ENCODE data around the gene AGAP1. TPM values are rescaled to one million over a fixed set of nuclear protein-coding genes. Genes with fewer than 3 reads are reported as not detected.

Gene AGAP1
- total and polyA plus RNA-seq, 7 donors = 10.8 to 42.7 (median 18.6) TPM

DNA sequence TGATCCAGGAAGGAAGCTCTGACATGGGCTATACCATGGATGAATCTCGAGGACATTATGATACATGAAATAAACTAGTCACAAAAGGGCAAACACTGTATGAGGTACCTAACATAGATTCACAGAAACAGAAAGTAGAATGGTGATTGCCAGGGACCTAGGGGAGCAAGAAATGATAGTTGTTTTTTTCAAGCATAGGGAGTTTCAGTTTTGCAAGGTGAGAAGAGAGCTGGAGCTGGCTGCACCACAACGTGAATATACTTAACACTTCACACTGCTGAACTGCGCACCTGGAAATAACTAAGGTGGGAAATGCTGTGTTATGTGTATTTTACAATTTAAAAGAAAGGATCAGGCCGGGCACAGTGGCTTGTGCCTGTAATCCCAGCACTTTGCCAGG, 13.2 kb upstream of the AGAP1 start:
- DNase-seq = no peak
- H3K27ac ChIP-seq = no peak overlapping the region
- no peaks in the 10 kb centered on the region for H3K36me3 ChIP-seq
- H3K4me3 ChIP-seq = no peak overlapping the region
- H3K4me1 ChIP-seq = peaks cover 0 to 15% (median 10%) of the 10 kb centered on the region in 4 donors
- intact Hi-C loops (cut with DNase I) = no loop called here
- TF ChIP-seq EP300 (IDR thresholded peaks at IDR 0.05) (no peak), POLR2AphosphoS5 (IDR thresholded peaks at IDR 0.05) (no peak), POLR2A (IDR thresholded peaks at IDR 0.05) (no peak)
- TF ChIP-seq, protein P1, sequence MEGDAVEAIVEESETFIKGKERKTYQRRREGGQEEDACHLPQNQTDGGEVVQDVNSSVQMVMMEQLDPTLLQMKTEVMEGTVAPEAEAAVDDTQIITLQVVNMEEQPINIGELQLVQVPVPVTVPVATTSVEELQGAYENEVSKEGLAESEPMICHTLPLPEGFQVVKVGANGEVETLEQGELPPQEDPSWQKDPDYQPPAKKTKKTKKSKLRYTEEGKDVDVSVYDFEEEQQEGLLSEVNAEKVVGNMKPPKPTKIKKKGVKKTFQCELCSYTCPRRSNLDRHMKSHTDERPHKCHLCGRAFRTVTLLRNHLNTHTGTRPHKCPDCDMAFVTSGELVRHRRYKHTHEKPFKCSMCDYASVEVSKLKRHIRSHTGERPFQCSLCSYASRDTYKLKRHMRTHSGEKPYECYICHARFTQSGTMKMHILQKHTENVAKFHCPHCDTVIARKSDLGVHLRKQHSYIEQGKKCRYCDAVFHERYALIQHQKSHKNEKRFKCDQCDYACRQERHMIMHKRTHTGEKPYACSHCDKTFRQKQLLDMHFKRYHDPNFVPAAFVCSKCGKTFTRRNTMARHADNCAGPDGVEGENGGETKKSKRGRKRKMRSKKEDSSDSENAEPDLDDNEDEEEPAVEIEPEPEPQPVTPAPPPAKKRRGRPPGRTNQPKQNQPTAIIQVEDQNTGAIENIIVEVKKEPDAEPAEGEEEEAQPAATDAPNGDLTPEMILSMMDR (IDR thresholded peaks at IDR 0.05) = no peak
- WGBS, 2 donors = 77 to 78% methylated on average over 4 of the region's 4 CpGs
- H3K9me3 ChIP-seq = no peaks in the 10 kb centered on the region
- no peaks in the 10 kb centered on the region for H3K27me3 ChIP-seq

DNA sequence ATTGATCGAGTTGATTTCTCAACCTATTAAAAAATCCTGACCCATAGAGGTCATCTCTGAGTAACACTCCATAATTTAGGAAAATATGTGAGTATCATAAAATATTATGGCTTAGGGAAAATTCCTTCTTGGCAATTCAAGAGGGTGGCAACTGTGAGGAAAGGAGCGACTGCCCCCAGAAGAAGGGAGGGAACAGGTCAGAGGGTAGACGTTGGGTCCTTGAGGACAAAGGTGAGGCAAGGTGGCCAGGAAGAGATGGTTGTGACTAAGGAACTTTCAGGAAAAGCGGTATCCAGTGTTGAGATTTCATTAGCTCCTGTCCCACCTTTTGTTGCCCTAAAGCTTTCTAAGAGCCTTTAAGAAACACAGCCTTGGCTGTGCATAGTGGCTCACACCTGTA, 10.5 kb upstream of the AGAP1 start:
- DNase-seq = no peak
- TF ChIP-seq, protein P1 (IDR thresholded peaks at IDR 0.05) = no peak
- TF ChIP-seq POLR2A (IDR thresholded peaks at IDR 0.05) (no peak), EP300 (IDR thresholded peaks at IDR 0.05) (no peak), POLR2AphosphoS5 (IDR thresholded peaks at IDR 0.05) (no peak)
- H3K9me3 ChIP-seq = no peaks in the 10 kb centered on the region
- intact Hi-C loops (cut with DNase I) = no loop called here
- H3K4me3 ChIP-seq = no peak overlapping the region
- peaks cover 0 to 14% (median 9%) of the 10 kb centered on the region in 4 donors for H3K4me1 ChIP-seq
- no peak overlapping the region for H3K27ac ChIP-seq
- no peaks in the 10 kb centered on the region for H3K36me3 ChIP-seq
- WGBS, 2 donors = 30 to 58% methylated on average over 4 of the region's 4 CpGs
- no peaks in the 10 kb centered on the region for H3K27me3 ChIP-seq

- Histone ChIP-seq H3K4me1 (no peaks in the 10 kb centered on the region), H3K27me3 (no peaks in the 10 kb centered on the region), H3K4me3 (no peak overlapping the region), H3K9me3 (peaks cover 0 to 3% (median 0%) of the 10 kb centered on the region in 4 donors), H3K36me3 (no peaks in the 10 kb centered on the region), H3K27ac (no peak overlapping the region)
- TF ChIP-seq POLR2AphosphoS5 (IDR thresholded peaks at IDR 0.05) = no peak
- TF ChIP-seq POLR2A (IDR thresholded peaks at IDR 0.05) = no peak
- TF ChIP-seq, protein P1 (IDR thresholded peaks at IDR 0.05) = no peak
- TF ChIP-seq EP300 (IDR thresholded peaks at IDR 0.05) = no peak
- WGBS, 2 donors = 90% methylated on average over 5 of the region's 5 CpGs
- DNase-seq = no peak
- intact Hi-C loops (cut with DNase I) = no loop called here
Measured at GRCh38 chr2:235485362-235485761, 8.5 kb upstream of the AGAP1 start.

- Histone ChIP-seq H3K27ac (no peak overlapping the region), H3K4me1 (no peaks in the 10 kb centered on the region), H3K4me3 (no peak overlapping the region), H3K36me3 (no peaks in the 10 kb centered on the region), H3K27me3 (no peaks in the 10 kb centered on the region), H3K9me3 (peaks cover 0 to 3% (median 0%) of the 10 kb centered on the region in 4 donors)
- no peak for TF ChIP-seq EP300 (IDR thresholded peaks at IDR 0.05)
- intact Hi-C loops (cut with DNase I) = no loop called here
- DNase-seq = no peak
- 84 to 93% methylated on average over 1 of the region's 1 CpG for WGBS, 2 donors
Measured at GRCh38 chr2:235486729-235487128, 7.1 kb upstream of the AGAP1 start.

GRCh38 chr2:235489897-235490296, 3.9 kb upstream of the AGAP1 start:
- intact Hi-C loops (cut with DNase I) = loop anchor here (5.0 kb wide), 5 partner anchors 87 to 538 kb away; partner anchors contain the start of gene SH3BP4

More at GRCh38 chr2:235489897-235490296, 3.9 kb upstream of the AGAP1 start:
- WGBS, 2 donors = 91 to 95% methylated on average over 2 of the region's 2 CpGs
- no peak for DNase-seq
- peaks cover 0 to 3% (median 0%) of the 10 kb centered on the region in 4 donors for H3K9me3 ChIP-seq
- no peak overlapping the region for H3K4me3 ChIP-seq
- peaks cover 0 to 14% (median 7%) of the 10 kb centered on the region in 4 donors for H3K4me1 ChIP-seq
- H3K27me3 ChIP-seq = no peaks in the 10 kb centered on the region
- no peaks in the 10 kb centered on the region for H3K36me3 ChIP-seq
- no peak overlapping the region for H3K27ac ChIP-seq
- TF ChIP-seq, protein P1 (IDR thresholded peaks at IDR 0.05) = no peak
- TF ChIP-seq POLR2AphosphoS5 (IDR thresholded peaks at IDR 0.05) = no peak

All from sigmoid colon (tissue), 7 donors.